Kasumi-1 (cell line): Measurements from ENCODE around the gene FZD10.

Experiments used
- DNase-seq, 2 experiments: peaks; one replicate each; lab custom pipeline; 2025; lab: John Stamatoyannopoulos, UW

FZD10 gene, protein sequence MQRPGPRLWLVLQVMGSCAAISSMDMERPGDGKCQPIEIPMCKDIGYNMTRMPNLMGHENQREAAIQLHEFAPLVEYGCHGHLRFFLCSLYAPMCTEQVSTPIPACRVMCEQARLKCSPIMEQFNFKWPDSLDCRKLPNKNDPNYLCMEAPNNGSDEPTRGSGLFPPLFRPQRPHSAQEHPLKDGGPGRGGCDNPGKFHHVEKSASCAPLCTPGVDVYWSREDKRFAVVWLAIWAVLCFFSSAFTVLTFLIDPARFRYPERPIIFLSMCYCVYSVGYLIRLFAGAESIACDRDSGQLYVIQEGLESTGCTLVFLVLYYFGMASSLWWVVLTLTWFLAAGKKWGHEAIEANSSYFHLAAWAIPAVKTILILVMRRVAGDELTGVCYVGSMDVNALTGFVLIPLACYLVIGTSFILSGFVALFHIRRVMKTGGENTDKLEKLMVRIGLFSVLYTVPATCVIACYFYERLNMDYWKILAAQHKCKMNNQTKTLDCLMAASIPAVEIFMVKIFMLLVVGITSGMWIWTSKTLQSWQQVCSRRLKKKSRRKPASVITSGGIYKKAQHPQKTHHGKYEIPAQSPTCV

DNA sequence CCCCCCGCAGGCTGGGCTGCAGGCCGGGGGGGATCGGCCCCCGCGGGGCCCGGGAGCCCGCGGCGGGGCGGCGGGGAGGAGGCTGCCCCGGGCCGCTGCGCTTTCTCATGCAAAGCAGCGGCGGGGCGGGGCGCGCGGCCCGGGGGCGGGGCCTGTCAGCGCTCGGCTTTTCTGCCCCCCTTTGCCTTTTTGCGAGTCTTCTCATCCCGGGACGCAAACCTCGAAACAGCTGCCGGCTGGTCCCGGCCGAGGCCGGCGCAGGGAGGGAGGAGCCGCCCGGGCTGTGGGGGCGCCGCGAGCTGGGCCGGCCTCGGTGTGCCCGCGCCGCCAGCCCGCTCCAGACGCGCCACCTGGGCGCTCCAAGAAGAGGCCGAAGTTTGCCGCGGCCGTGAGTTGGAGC, at the start of gene FZD10:
TSS of gene FZD10 (plus strand) at position 198 of the 400 bp plus-strand sequence. CDS start 479 bp downstream, outside the sequence.
- no peak for DNase-seq

- DNase-seq: no peak
These were observed 47.3 kb upstream of the FZD10 start for GRCh38 chr12:130114952-130115351.

DNA sequence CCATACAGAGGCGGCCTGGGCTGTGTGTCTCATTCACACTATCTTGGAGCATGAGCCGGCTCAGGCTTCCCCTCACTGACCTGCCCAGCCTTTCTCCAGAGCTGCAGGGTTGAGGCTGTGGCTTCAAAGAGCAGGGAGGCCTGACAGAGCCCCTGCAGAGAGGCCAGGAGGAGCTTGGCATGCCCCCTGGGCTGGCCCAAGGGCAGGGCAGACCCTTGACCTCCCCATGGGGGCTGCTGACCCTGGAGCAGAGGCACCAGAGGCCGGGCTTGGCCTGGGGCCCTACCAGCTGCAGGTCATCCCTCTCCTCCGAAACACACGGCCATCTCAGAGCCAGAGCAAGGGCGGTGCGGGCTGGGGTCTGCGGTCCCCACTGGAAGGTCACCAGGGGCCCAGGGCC, 46.6 kb upstream of the FZD10 start:
- DNase-seq: no peak

GRCh38 chr12:130116791-130117190, 45.5 kb upstream of the FZD10 start:
- DNase-seq: no peak

GRCh38 chr12:130117233-130117632, 45.0 kb upstream of the FZD10 start:
- DNase-seq: no peak

DNA sequence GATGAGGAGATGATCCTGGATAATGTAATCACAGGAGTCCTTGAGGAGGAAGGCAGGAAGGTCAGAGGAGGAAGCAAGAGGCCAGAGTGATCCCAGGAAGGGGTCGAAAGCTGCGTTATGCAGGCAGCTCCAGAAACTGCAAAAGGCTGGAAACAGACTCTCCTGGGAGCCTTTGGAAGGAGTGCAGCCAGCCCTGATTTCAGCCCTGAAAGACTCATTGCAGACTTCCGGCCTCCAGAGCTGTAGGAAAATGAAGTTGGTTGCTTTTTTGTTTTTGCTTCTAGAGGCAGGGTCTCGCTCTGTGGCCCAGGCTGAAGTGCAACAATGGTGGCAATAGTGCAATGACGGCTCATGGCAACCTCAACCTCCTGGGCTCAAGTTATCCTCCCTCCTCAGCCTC, 44.6 kb upstream of the FZD10 start:
- DNase-seq: no peak

DNA sequence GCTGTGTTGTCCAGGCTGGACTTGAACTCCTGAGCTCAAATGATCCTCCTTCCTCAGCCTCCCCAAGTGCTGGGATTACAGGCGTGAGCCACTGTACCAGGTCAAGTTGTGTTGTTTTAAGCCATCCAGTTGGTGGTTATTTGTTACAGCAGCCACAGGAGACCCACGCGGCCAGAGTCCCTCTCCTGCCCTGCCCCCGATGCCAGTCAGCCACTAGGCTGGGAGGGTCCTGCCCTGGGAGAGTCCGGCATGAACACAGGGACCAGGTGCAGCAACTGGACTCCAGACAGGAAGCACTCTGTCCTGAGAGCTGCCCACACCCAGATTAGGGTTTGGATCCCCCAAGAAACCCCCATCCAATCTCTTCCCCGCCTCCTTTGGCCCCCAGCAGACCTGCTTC, 44.1 kb upstream of the FZD10 start:
- no peak for DNase-seq

DNA sequence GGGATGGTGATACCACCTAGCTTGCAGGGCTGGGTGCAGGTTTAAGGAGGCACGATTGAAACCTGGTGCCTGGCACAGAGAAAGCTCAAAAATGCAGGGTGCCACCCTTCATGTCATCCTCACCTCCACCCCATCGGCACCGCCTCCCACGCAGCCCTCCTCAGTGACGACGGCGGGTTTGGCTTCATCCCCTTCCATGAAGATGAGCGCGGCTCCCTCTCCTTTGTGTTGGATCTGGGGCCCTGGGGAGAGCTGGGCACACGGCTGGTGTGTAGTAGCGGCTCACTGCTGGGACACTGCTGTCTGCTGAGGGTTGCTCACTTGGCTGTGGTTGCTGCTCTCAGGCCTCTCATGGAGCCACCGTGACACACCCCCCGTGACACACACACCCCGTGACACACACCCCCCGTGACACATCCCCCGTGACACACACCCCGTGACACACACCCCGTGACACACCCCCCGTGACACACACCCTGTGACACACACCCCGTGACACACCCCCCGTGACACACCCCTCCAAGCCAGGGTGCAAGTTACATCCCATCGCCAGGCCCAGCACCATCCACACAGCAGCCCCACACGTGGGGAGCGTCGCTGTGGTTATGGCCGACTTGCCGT, 42.9 kb upstream of the FZD10 start:
- DNase-seq: no peak

- DNase-seq: no peak
These were observed 42.1 kb upstream of the FZD10 start for GRCh38 chr12:130120012-130120805.

GRCh38 chr12:130121226-130122000, 40.9 kb upstream of the FZD10 start:
- DNase-seq: no peak

GRCh38 chr12:130122356-130122755, 39.9 kb upstream of the FZD10 start:
- DNase-seq: no peak

DNA sequence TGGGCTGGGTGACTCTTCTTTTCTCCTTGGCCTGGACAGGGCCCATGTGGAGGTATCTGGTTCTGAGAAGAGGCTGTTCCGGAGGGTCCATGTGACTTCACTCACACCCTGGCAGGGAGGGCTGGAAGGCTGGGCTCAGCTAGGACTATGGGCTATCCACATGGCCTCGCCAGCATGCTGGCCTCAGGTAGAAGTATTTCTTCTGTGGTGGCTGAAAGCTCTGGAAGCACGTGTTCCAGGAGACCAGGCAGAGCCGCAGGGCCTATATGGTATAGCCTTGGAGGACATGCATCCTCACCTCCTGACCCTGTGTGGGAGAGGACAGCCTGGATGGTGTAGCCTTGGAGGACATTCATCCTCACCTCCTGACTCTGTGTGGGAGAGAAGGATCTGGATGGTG, 38.2 kb upstream of the FZD10 start:
- no peak for DNase-seq

- DNase-seq: no peak
These were observed 37.5 kb upstream of the FZD10 start for GRCh38 chr12:130124605-130125244.

GRCh38 chr12:130126023-130126432, 36.2 kb upstream of the FZD10 start:
- DNase-seq: no peak

- DNase-seq: no peak
These were observed 34.7 kb upstream of the FZD10 start for GRCh38 chr12:130127532-130127911.

DNA sequence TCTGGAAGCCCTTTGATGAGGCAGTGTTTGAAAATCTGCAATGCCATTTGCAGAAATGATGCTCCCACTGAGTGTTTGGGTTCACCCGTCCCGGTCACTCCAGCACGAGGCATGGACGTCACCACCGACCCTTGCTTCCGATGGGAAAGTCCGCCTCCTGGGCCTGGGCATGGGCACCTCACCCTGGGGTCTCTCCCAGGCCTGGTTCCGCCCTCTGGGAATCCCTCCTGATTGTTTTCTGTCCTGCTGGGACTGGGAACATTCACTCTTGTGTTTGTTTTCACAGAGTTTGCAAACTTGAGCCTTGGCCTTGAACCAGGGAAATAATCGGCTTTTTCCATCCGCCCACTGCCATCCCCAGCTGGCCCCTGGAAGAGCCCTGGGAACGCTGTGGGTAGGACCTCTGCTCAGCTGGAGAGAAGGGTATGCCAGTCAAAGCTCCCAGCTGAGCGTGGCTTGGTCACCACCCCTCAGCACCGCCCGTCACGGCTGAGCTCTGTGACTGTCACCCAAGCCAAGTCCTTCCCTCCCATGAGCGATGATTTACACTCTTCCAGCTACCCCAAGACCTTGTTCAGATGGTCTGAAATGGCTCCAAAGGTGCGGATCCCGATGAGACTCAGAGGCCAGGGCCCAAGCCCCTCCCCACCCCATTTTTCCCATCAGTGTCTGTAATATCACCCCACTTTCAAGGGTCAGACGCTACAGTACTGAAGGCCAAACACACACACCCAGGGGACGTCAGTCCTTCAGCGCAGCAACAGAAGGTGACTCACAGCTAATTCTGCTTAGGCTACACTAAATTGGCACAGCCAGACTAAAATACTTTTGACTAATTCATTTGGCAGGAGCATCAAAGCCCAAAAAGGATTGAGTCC, 34.1 kb upstream of the FZD10 start:
- DNase-seq: no peak

DNA sequence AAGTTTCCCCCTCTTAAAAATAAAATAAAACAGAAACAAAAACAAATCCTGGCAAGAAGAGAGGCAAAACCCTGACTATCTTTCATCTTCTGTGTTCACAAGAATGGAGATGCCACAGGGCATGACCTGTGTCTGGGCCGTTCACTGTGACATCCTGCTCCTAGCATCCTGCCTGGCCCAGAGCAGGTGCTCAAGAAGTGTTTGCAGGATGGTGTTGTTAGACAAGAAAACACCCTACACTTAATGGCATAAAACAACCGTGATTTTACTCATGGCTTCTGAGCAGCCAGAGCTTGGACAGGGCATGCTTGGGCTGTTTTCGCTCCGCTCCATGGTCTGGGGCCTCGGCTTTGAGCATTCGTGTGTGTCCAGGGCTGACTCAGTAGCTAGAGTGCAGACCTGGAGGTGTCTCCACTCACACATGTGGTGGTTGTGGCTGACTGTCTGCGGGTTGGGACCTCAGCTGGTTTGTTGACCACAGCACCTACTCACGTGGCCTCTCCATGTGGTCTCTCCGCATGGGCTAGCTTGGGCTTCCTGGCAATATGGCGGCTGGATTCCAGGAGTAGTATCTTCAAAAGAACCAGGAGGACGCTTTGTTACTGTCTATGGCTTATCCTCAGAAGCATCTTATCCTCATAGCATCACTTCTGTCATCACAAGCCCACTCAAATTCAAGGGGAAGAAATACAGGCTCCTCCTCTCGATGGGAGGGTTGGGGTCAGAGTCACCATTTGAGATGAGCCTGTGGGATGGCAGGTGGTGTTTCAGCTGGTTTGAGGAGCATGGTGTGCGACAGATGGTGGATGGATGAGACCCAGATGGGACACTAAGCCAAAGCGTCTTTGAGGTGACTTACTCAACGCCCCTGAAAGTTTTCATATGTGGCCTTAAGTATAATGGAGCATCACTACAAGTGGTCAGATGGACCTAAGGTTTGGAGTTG, 33.2 kb upstream of the FZD10 start:
- DNase-seq: no peak

GRCh38 chr12:130130346-130130745, 31.9 kb upstream of the FZD10 start:
- no peak for DNase-seq

DNA sequence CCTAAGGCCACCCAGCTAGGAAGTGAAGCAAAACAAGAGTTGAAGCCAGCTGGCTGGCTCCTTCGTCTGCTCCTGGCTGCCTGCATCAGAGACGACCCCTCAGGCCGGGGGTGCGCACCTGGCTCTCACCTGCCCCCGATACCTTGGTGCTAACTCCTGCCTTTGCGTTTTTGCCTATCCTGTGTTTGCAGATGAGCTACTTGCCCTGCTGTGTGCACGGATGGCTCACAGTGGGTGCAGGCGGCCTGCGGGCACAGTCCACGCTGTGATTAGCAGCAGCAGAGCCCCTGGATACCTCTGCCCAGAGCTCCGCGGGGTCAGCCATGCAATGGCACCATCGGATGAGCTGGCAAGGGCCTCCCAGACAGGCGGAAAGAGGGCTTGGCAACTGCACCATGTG, 31.2 kb upstream of the FZD10 start:
- no peak for DNase-seq
